NCI-H2171 (cell line): ENCODE measurements around the gene CLIC5.

Source experiments
- DNase-seq: peaks from one replicate; lab custom pipeline; 2025; lab: John Stamatoyannopoulos, UW

Gene CLIC5

GRCh38 chr6:46035242-46035641, 19.6 kb upstream of the CLIC5 start:
- no peak for DNase-seq

DNA sequence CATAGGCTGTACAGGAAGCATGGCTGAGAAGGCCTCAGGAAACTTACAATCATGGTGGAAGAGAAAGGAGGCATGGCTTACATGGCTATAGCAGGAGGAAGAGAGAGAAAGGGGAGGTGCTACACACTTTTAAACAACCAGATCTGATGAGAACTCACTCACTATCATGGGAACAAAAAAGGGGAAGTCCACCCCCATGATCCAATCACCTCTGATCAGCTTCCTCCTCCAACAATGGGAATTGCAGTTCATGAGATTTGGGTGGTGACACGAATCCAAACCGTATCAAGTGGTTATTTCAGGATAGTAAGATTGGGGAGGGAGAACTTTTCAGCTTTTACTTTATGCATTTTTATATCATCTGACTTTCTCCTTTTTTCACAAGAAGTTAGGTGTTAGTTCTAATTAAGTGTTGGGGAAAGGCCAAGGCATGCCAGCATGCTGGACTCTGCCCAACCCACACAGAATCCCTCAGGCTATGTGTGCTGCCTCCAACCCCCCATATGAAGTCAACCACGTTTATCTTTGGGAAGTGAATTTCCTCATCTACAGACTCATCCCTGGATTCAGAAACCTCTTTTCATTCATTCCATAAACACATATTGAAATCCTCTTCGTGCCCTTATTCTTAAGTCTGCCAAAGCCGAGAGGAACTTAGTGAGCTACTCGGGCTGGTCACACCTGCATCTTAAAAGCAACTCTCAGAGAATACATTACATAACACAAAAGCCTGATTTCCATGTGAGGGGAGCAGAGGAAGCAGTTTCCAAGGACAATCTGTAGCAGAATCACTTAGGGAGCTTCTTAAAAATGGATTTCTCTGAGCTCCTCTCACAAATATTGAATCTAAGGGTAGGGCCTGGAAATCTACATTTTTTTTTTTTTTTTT, 16.7 kb upstream of the CLIC5 start:
- DNase-seq = no peak

DNA sequence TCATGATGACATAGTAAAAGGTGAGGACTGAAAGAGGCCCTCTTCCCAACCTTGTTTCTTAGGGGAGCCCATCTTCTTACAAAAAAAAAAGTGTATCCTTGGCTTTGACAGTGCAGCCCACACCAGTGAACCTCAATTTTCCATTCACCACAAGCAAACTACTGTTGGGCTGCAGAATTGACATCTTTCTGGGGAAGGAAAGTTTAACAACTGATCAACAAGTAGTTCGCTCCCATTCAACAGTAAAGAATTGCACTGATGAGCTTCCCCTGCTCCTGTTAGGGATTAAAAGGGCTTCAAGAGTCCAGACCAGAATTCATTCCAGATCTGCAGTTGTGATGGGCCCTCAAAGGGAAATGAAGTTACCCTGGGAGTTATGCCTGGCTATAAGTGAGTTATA, 13.9 kb upstream of the CLIC5 start:
- no peak for DNase-seq

DNA sequence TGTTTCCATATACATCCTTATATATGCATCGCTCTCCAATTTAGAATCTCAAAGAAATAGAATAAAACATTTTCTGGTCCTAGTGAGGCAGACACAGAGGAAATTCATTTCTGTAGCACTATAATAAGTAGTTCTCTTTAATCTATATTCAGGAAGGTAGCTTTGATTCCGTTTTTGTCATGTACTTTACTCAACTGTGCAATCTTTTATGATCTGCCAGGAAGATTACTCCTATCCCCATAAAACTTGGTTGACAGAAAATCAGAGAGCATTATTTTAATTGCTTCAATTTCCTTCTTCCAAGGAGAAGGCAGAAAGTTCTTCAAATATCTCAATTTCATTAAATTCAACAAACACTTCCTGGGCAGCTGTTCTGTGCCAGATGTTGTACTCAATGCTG, 10.6 kb upstream of the CLIC5 start:
- no peak for DNase-seq

DNA sequence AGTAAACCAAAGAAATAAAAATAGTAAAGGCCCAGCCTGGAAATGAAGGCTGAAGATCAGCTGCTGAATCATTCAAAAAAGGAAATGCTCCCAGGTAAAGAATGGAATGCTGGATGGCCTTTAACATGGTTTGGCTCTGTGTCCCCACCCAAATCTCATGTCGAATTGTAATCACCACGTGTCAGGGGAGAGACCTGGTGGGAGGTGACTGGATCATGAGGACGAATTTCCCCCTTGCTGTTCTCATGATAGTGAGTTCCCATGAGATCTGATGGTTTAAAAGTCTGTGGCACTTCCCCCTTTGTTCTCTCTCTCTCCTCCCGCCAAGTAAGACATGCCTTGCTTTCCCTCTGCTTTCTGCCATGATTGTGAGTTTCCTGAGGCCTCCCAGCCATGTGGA, 9.9 kb upstream of the CLIC5 start:
- DNase-seq = no peak

DNA sequence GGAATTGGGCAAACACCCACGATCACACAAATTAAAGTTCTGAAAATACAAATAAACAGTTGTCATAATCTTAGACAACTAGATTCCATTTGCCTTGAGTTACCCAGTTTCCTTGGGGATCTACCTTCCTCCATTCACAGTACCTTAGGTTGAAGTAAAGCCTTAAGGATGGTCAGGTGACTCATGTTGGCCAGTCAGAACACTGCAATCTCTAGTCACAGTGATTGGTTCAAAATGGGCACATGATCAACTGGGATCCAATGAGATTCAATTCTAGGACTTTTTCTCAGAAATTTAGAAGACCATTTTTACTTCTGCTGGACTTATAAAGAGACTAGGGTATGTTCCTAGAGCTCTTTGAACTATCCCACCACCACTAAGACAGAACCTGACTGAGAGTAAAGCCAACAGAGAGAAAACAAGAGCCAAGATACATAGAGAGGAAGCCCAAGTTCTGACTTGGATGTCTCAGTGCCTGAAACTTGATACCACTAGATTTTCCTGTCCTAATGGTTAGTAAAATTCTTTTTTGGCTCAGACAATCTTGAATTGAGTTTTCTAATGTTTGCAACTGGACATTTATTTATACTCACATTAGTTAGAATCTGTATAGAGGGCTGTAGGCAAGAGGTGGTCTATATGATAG, 8.6 kb upstream of the CLIC5 start:
- DNase-seq = no peak

DNA sequence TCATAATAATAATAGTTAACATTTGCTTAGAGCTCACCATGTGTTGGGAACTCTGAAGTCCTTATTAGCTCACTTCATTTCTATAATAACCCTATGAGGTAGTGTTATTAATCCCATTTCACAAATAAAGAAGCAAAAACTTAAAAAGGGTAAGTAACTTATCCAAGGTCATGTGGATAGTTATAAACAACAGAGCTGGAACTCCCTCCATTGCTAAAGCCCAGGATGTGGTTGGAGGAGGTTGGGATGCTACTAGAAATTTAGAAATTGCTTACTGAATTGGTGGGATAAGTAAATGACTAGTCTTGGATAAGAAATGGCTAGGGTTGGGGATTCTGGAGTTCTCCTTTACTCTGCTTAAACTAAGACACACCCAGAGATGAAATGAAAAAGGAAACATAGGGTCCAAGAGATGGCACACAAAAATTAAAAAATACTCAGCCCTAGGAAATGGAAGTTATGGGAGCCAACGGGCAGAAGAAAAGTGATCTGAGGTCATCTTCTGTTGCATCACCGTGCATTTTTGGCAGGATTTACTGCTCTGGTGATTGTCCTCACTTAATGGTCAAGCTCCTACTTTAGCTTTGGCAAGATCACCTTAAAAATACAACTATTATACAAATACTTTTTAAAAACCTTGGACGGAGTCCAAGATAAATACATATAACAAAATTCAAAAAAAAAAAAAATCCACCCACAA, 7.7 kb upstream of the CLIC5 start:
- no peak for DNase-seq

DNA sequence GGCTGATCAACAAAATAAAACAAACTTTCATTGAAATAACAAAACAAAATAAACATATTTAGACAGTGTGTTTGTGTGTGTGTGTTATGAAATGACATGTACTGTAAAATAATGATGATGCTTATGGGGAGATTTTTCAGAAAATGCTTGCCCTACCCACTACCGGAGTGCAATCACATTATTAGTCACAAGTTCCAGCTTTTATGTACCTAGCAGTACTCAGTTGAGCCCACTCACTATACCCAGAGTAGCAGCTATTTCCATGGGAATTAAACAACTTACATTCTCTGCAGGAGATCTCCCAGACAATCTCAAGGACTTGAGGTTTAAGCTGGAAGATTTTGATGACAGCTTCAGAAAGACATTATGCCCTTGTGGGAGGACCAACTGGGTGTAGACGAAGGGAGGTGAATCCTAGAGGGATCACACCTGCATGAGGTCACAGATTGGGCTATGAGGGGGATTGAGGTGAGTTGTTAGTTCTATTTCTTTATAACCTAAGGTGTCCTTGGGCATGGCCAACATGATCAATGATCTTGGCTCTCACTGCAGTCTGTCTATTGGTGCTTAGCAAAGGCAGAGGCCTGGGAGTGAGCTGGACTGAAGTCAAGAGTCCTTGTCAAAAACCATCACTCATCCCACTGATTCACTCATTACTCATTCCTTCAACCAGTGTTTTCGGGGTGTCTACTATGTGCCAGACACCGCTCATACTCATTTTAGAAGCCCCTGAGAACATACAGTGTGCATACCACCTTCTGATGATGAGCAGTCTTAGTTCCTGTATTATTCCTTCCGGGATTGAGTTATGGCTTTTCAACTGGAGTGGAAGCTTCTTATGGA, 6.7 kb upstream of the CLIC5 start:
- DNase-seq = no peak

GRCh38 chr6:46017726-46018125, 2.1 kb upstream of the CLIC5 start:
- no peak for DNase-seq

DNA sequence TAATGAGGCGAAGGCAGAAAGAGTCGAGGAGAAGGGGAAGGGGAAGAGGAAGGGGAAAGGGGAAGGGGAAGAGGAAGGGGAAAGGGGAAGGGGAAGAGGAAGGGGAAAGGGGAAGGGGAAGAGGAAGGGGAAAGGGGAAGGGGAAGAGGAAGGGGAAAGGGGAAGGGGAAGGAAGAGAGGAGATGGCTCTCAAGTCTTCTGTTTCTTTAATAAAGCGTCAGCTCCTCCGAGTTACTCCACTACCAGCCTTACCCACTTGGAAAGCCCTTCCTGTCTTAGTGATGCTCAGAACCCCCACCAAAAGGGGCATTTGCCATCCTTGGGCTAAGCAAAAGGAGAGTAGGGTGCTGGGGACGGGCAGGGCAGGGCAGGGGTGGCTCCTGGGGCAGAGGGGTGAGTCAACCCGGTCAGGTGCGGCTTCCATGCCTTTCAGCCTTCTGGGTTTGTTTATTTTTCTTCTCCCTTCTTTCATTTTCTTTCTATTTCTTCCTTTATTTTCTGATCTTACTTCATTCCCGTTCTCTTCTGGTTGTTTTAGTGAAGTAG, 476 bp upstream of the CLIC5 start:
- no peak for DNase-seq

DNA sequence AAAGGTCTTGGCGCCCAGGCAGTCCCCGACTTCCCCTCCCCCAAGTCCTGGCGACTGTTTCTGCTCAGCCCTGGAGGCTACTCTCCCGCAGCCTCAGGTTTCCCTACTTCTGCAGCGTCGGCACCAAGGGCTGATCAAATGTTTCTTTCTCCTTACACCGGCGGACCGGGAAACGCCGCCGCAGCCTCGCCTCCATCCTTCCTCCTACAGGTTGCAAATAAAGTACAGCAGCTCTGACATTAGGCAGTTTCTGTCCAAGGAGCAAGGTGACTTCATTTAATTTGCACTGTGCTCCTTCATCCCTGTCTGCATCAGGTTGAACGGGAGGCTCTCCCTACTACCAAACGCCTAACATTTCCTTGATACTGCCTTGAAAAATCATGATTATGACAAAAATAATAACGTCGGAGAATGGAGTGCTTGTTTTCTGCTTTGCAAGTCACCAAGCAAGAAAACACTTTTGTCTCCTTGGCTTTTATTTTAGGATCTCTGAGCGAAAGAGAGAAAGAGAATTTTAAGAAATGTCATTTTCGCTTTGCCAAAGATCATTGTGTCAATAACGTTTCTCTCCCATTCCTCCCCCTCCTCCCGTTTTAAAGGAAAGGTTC, 1.0 kb downstream of the CLIC5 start:
- no peak for DNase-seq

DNA sequence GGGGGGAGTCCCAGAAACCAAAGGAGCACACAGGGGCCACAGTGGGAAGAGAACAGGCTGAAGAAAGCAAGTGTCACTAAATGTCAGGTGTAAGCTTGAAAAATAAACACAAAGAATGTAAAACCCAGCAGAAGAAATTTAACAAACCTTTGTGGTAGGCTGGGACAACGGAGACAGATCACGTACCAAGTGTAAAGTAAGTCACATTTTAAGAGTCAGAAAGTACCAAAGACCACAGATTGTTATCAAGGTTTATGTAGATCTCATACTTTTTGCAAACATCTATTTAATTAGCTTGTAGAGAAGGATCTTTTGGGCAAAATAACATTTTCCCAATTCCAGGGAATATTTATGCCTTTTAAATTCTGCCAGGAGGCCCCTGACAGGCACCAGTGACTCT, 1.6 kb downstream of the CLIC5 start:
- no peak for DNase-seq

- no peak for DNase-seq
Measured at GRCh38 chr6:46013639-46014038, 2.0 kb downstream of the CLIC5 start.

DNA sequence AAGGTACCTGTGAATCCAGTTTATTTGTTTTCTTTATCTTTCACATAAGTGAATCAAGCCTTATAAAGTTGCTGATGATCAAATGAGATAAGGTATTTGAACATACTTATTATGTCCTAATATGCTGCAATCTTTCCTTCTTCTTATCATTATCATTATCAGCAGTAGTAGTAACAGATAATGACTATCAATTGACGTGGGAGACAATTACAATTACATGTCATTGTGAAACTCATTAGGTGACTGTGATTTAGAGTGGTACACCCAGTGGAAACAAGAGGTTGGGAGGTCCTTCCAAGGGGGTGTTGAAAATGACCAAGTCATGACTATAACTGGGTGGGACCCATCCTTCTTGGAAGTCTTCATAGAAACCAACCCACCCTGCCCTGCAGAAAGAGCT, 2.8 kb downstream of the CLIC5 start:
- no peak for DNase-seq

DNA sequence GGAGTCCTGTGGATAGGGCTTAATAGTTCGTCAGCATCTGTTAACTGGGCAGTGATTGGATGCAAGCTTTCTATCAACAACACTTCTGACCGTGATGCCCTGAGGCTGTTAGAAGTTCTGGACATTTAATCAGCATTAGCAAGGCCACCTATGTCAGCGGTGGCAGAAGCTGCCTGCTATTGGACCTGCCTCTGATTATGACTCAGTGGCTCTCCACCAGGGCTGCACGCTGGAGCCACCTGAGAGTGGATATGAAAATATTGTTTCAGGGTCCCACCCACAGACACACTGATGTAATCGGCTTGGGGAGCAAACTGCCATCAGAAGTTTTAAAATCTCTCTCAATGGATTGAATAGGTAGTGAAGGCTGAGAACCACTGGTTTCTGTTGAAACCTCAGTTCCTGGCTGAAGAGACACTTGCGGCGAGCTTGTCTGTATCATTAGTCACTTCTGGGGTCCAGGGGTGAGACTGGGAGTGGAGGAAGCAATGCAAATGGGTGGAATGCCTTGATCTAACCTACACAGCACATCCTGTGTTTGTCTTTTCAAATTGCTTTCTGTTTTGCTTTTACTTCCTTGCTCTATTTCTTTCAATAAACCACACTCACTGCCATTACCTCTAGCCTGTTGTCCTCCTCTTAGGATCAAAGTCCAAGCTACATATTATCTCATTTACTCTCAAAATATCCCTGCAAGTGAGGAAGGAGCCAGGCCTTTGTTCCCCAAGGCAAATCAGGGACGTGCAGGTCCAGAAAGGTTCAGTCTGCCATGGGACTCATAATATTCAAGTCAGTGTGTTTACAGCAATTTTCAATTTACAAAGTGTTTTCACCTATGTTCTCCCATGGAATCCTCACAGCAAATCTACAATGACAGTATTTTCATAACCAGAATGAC, 4.2 kb downstream of the CLIC5 start:
- no peak for DNase-seq

- DNase-seq = no peak
Measured at GRCh38 chr6:46010771-46011170, 4.9 kb downstream of the CLIC5 start.

DNA sequence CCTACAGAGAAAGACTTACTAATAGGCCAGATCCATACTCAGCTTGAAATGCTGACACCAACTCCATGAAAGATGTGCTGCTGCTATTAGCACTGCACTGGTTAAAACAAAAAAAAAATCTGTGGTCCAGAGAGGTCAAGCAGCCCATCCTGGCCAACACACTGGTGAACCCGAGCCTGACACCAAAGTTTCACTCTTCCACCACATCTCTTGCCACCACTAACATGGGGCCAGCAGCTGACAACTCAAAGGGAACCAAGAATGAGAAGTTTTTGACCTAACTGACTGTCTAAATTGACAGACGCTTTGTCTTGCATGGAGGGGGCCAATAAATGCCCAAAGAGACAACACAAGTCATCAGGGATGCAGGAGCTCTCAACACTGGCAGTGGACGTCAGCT, 5.4 kb downstream of the CLIC5 start:
- no peak for DNase-seq

- no peak for DNase-seq
Measured at GRCh38 chr6:46002264-46002663, 13.4 kb downstream of the CLIC5 start.

- no peak for DNase-seq
Measured at GRCh38 chr6:46000905-46001304, 14.8 kb downstream of the CLIC5 start.

GRCh38 chr6:45998524-45998923, 17.1 kb downstream of the CLIC5 start:
- DNase-seq = no peak
